ENCODE data around the gene KCNQ1.

Gene KCNQ1

GRCh38 chr11:2515401-2516275, 70.8 kb downstream of the KCNQ1 start:
- DNase-seq = no peak

- no peak for DNase-seq
Measured at GRCh38 chr11:2516276-2517015, 71.6 kb downstream of the KCNQ1 start.

- no peak for DNase-seq
Measured at GRCh38 chr11:2517016-2517385, 72.2 kb downstream of the KCNQ1 start.

GRCh38 chr11:2517386-2518064, 72.7 kb downstream of the KCNQ1 start:
- DNase-seq = no peak

- no peak for DNase-seq
Measured at GRCh38 chr11:2518111-2518982, 73.5 kb downstream of the KCNQ1 start.

GRCh38 chr11:2518983-2519340, 74.2 kb downstream of the KCNQ1 start:
- no peak for DNase-seq

GRCh38 chr11:2519517-2519861, 74.7 kb downstream of the KCNQ1 start:
- no peak for DNase-seq

GRCh38 chr11:2519862-2520735, 75.3 kb downstream of the KCNQ1 start:
- DNase-seq = no peak

- no peak for DNase-seq
Measured at GRCh38 chr11:2520736-2521035, 75.9 kb downstream of the KCNQ1 start.

GRCh38 chr11:2521081-2521732, 76.4 kb downstream of the KCNQ1 start:
- no peak for DNase-seq

- no peak for DNase-seq
Measured at GRCh38 chr11:2521733-2522630, 77.2 kb downstream of the KCNQ1 start.

GRCh38 chr11:2522631-2523255, 77.9 kb downstream of the KCNQ1 start:
- DNase-seq = no peak

GRCh38 chr11:2523821-2524391, 79.1 kb downstream of the KCNQ1 start:
- no peak for DNase-seq

GRCh38 chr11:2524446-2525165, 79.8 kb downstream of the KCNQ1 start:
- DNase-seq = no peak

- DNase-seq = no peak
Measured at GRCh38 chr11:2525166-2525861, 80.5 kb downstream of the KCNQ1 start.

- DNase-seq = no peak
Measured at GRCh38 chr11:2525941-2526807, 81.4 kb downstream of the KCNQ1 start.

- no peak for DNase-seq
Measured at GRCh38 chr11:2526808-2527381, 82.1 kb downstream of the KCNQ1 start.

Measured in hematopoietic multipotent progenitor cell treated with erythropoietin and hydrocortisone succinate and interleukin-3 and kit ligand, for 8 days (in vitro differentiated cells).